Mammary epithelial cell (primary cell): ENCODE measurements around the gene SP110.

Source experiments
- CTCF ChIP-seq, 2 donors: IDR thresholded peaks in 1 of 2; conservative IDR thresholded peaks in 1 of 2; 2 replicates each; pipeline ENCODE4 v1.5.1; 2011 to 2012; ENCODE audit warnings: inconsistent platforms in 2 of 2, low read length in 2 of 2, mild to moderate bottlenecking in 2 of 2, control low read depth in 1 of 2, low read depth in 1 of 2; ENCODE audit not compliant: insufficient read depth in 1 of 2; ENCODE audit errors: extremely low read depth in 1 of 2
- EZH2 ChIP-seq: IDR thresholded peaks from 2 replicates; pipeline ENCODE4 v1.6.1; 2012; ENCODE audit warnings: low read length, inconsistent platforms, borderline replicate concordance

- TF ChIP-seq EZH2 (no peak), CTCF (conservative IDR thresholded peaks at IDR 0.05 in 1 of 2, IDR thresholded peaks at IDR 0.05 in 1 of 2; ENCODE audit: extremely low read depth in 1 of 2, insufficient read depth in 1 of 2, low read depth in 1 of 2, low read length in 2 of 2) (no peak)
Measured at GRCh38 chr2:230131366-230131765, 88.4 kb downstream of the SP110 start.
